Superior temporal gyrus (tissue), 1 donor: Measurements from ENCODE around the gene TMEM232.

ENCODE experiments used
- DNase-seq: peaks from one replicate; pipeline ENCODE4 v3.0.0-alpha.2; 2016; ENCODE audit errors: extremely low spot score

Gene TMEM232

GRCh38 chr5:110517396-110517795 lies 209.1 kb downstream of the TMEM232 start:
- no peak for DNase-seq

- DNase-seq: no peak
These were observed 212.4 kb downstream of the TMEM232 start for GRCh38 chr5:110514030-110514429.

GRCh38 chr5:110512266-110512665 lies 214.2 kb downstream of the TMEM232 start:
- no peak for DNase-seq

- no peak for DNase-seq
These were observed 216.3 kb downstream of the TMEM232 start for GRCh38 chr5:110510146-110510545.

GRCh38 chr5:110507972-110508371 lies 218.5 kb downstream of the TMEM232 start:
- no peak for DNase-seq

- DNase-seq: no peak
These were observed 220.1 kb downstream of the TMEM232 start for GRCh38 chr5:110506378-110506777.

- no peak for DNase-seq
These were observed 230.2 kb downstream of the TMEM232 start for GRCh38 chr5:110496276-110496675.

GRCh38 chr5:110492446-110492845 lies 234.0 kb downstream of the TMEM232 start:
- DNase-seq: no peak

- DNase-seq: no peak
These were observed 247.6 kb downstream of the TMEM232 start for GRCh38 chr5:110478895-110479294.

- DNase-seq: peak; percentile 57
These were observed 248.6 kb downstream of the TMEM232 start for GRCh38 chr5:110477911-110478310.

- DNase-seq: no peak
These were observed 250.3 kb downstream of the TMEM232 start for GRCh38 chr5:110476164-110476563.

- DNase-seq: no peak
These were observed 250.9 kb downstream of the TMEM232 start for GRCh38 chr5:110475529-110475928.

GRCh38 chr5:110469486-110469885 lies 257.0 kb downstream of the TMEM232 start:
- no peak for DNase-seq

GRCh38 chr5:110463106-110463505 lies 263.4 kb downstream of the TMEM232 start:
- no peak for DNase-seq

GRCh38 chr5:110460837-110461236 lies 265.6 kb downstream of the TMEM232 start:
- DNase-seq: no peak

GRCh38 chr5:110458313-110458712 lies 268.2 kb downstream of the TMEM232 start:
- DNase-seq: no peak

GRCh38 chr5:110442856-110443255 lies 283.6 kb downstream of the TMEM232 start:
- no peak for DNase-seq

GRCh38 chr5:110441035-110441434 lies 285.4 kb downstream of the TMEM232 start:
- DNase-seq: no peak

GRCh38 chr5:110440058-110440457 lies 286.4 kb downstream of the TMEM232 start:
- DNase-seq: no peak

GRCh38 chr5:110439296-110439695 lies 287.2 kb downstream of the TMEM232 start:
- DNase-seq: no peak

GRCh38 chr5:110435207-110435606 lies 291.3 kb downstream of the TMEM232 start:
- no peak for DNase-seq

GRCh38 chr5:110431603-110432002 lies 294.9 kb downstream of the TMEM232 start:
- no peak for DNase-seq

- DNase-seq: peak; percentile 43
These were observed 312.1 kb downstream of the TMEM232 start for GRCh38 chr5:110414360-110414759.

GRCh38 chr5:110413856-110414255 lies 312.6 kb downstream of the TMEM232 start:
- DNase-seq: no peak

GRCh38 chr5:110409571-110409970 lies 316.9 kb downstream of the TMEM232 start:
- no peak for DNase-seq
